Activated naive CD4-positive, alpha-beta T cell (primary cell): ENCODE results near the gene ZNF778.

Source experiments
- DNase-seq, 4 experiments: peaks; one replicate each; lab custom pipeline; 2025; lab: John Stamatoyannopoulos, UW

Gene ZNF778

GRCh38 chr16:89217388-89218191 is at the start of gene ZNF778:
Gene ZNF778, plus strand, starts transcription at chr16:89217703. Its CDS starts 3,425 bp downstream, at chr16:89221128.
- DNase-seq = peak; percentile 52 to 70 (median 54)

- no peak for DNase-seq
Observed at GRCh38 chr16:89168381-89169189, 48.9 kb upstream of the ZNF778 start.

DNA sequence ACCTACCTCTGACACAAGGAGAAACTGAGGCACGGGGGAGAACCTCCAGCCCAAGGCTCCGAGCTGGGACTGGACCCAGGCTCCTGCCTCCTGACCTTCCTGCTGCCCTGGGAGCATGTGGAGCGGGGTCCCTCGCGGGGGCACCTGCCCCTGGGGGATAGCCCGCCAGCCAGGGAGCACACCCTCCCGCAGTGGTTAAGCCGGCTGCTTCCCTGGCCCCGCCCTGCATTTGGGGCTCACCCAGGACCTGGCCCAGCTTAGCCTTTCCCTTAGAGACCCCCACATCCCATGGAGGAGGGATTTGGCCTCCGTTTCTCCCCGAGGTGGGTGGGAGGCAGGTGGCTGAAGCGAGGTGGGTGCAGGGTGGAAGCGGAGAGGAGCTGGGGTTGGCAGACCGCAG is 47.7 kb upstream of the ZNF778 start:
- DNase-seq = no peak

- DNase-seq = no peak
Observed at GRCh38 chr16:89170346-89171215, 46.9 kb upstream of the ZNF778 start.

DNA sequence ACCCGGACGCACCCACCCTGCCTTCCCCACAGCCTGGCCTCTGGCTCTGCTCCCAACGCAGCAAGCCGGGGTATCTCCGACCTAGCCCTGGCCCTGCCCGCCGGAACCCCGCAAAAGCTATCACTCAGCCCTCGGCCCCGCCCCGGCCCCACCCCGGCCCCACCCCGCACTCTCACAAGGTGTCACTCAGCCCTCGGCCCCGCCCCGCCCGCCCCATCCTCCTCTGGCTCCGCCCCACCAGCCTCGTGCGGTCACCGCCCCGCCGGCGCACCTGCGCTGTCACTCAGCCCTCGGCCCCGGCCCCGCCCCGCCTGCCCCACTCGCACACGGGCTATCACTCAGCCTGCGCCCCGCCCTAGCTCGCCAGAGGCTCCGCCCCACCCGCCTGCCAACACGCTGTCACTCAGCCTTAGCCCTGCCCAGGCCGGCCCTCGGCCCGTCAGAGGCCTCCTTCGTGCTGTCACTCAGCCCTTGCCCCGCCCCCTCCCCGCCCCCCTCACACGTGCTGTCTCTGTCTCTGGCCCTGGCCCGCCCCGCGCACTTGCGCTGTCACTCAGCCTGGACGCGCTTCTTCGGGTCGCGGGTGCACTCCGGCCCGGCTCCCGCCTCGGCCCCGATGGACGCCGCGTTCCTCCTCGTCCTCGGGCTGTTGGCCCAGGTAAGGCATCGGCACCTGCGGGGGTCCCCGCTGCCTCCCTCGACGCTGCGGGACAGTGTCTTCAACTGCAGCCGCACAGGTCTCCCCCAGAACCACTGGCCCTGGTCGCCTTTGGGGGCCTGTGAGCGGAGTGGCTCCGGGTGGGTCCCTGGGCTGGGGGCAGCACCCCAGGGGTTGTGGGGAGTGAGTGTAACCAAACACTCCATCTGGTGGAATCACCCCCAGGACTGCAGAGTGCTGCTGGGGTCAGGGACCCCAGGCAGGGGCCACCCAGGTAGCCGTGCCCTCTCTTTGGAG is 46.0 kb upstream of the ZNF778 start, which contains the start of gene CDH15:
TSS of gene CDH15 (plus strand) at position 533 of the 955 bp plus-strand sequence. CDS start at position 617, 84 bp downstream.
- DNase-seq = peak; percentile 85 to 96 (median 88)

GRCh38 chr16:89172171-89172527 is 45.4 kb upstream of the ZNF778 start:
- DNase-seq = no peak

GRCh38 chr16:89172528-89173173 is 44.9 kb upstream of the ZNF778 start:
- DNase-seq = no peak

- no peak for DNase-seq
Observed at GRCh38 chr16:89173174-89173921, 44.2 kb upstream of the ZNF778 start.

- DNase-seq = no peak
Observed at GRCh38 chr16:89174055-89174827, 43.3 kb upstream of the ZNF778 start.

DNA sequence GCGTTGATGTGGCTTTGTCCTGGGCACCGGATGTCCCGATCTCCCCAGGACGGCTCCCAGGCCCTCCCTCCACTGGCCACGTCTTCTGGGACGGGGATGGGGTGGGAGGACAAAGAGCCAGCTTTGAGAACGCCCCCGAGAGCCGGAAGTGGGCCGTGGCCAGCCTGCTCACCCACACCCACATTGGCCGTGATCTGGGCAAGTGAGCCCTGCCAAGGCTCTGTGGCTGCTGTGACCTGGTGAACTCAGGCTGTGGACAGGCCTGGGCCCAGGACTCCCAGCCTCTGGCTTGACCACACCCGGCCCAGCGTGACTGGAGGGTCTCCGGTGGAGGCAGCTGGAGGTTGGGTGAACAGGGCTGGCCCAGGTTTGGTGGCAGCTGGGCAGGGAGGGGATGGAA is 42.6 kb upstream of the ZNF778 start:
- no peak for DNase-seq

- no peak for DNase-seq
Observed at GRCh38 chr16:89175280-89176146, 42.0 kb upstream of the ZNF778 start.

DNA sequence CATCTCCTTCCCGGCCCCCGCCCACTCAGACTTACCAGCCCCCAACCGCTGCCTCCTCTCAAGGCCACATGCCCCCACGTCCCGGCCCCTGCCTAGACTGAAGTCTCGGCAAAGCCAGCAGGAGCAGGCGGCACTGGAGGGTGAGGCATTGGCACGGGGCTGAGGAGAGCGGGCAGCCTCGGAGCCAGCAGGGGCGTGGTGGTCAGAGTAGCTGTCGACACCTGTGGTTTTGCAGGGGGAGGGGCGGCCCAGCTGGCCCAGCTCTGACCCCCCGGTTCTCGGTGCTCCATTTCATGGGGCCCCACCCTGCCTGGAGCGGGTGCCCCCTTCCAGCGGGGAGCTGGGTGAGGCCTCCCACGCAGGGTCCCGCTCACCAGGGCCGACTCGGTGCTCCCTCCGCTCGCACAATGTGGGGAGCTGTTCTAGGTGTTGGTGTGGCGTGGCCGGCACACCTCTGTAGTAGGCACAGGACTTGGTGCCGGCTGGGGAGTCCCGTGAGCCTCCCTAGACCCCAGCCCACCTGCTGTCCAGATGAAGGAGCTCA is 41.3 kb upstream of the ZNF778 start:
- no peak for DNase-seq

GRCh38 chr16:89176717-89177116 is 40.8 kb upstream of the ZNF778 start:
- DNase-seq = no peak

GRCh38 chr16:89177501-89177900 is 40.0 kb upstream of the ZNF778 start:
- no peak for DNase-seq

- no peak for DNase-seq
Observed at GRCh38 chr16:89178453-89179147, 38.9 kb upstream of the ZNF778 start.

- no peak for DNase-seq
Observed at GRCh38 chr16:89179148-89179484, 38.4 kb upstream of the ZNF778 start.

GRCh38 chr16:89179656-89180315 is 37.7 kb upstream of the ZNF778 start:
- no peak for DNase-seq
